GM23248 (cell line): ENCODE results near the gene KCNK15.

ENCODE experiments used
- EZH2 ChIP-seq: fragments of 200-600 bp; sonication (generic); IDR thresholded peaks from 2 replicates; pipeline ENCODE4 v1.6.1; 2018; ENCODE audit warnings: antibody characterized with exemption, mild to moderate bottlenecking; ENCODE audit not compliant: insufficient read depth, poor library complexity, severe bottlenecking
- EZH2phosphoT487 ChIP-seq: fragments of 200-600 bp; sonication (generic); IDR thresholded peaks from 2 replicates; pipeline ENCODE4 v1.6.1; 2018; ENCODE audit warnings: antibody characterized with exemption, moderate library complexity, mild to moderate bottlenecking, low read depth; ENCODE audit not compliant: insufficient read depth

DNA sequence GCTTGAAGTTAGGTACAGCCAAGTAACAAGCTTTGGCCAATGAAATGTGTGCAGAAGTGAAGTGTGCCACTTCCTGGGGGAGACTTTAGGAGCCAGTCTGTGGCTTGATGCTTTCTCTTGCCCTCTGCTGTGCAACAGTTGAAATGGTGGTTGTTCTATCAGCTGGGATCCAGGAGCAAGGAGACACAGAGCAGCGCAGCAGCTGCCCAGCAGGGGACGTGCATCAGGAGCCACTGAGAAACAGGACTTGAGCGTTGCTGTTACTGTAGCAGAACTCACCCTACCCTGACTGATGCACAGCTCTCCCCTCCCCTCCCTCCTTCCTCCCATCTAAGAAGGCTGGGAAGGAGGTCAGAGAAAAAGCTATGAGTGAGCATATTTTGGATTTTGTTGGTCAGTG, 49.4 kb upstream of the KCNK15 start:
- TF ChIP-seq EZH2 (no peak), EZH2phosphoT487 (no peak)
